Right lobe of liver (tissue), 4 donors: ENCODE results near the gene LRBA.

Experiments used
- CTCF ChIP-seq, 4 donors: fragments of 200-600 bp in 3 of 4; fragments of 450-650 bp in 1 of 4; IDR thresholded peaks; one replicate each; pipeline versions ENCODE4 v1.5.1 to v1.8.0; 2016 to 2022; ENCODE audit warnings: antibody characterized with exemption in 4 of 4, mild to moderate bottlenecking in 2 of 4
- POLR2A ChIP-seq: fragments of 450-650 bp; IDR thresholded peaks from one replicate; pipeline ENCODE4 v1.6.1; 2017; ENCODE audit warnings: antibody characterized with exemption, mild to moderate bottlenecking
- donor health status: DM: no; HTN: no; CAD: no.
- donor health status: DM: no; HTN: no; CAD: no.
- donor health status: DM: no; HTN: yes; CAD: no.

- no peak for TF ChIP-seq CTCF (IDR thresholded peaks at IDR 0.05)
- no peak for TF ChIP-seq POLR2A
Measured at GRCh38 chr4:150302553-150302952, 712.5 kb downstream of the LRBA start.
